Measurements from ENCODE around the gene PIP4K2B.

GRCh38 chr17:38794221-38794620 is 5.1 kb downstream of the PIP4K2B start:
- TF ChIP-seq, protein P1, sequence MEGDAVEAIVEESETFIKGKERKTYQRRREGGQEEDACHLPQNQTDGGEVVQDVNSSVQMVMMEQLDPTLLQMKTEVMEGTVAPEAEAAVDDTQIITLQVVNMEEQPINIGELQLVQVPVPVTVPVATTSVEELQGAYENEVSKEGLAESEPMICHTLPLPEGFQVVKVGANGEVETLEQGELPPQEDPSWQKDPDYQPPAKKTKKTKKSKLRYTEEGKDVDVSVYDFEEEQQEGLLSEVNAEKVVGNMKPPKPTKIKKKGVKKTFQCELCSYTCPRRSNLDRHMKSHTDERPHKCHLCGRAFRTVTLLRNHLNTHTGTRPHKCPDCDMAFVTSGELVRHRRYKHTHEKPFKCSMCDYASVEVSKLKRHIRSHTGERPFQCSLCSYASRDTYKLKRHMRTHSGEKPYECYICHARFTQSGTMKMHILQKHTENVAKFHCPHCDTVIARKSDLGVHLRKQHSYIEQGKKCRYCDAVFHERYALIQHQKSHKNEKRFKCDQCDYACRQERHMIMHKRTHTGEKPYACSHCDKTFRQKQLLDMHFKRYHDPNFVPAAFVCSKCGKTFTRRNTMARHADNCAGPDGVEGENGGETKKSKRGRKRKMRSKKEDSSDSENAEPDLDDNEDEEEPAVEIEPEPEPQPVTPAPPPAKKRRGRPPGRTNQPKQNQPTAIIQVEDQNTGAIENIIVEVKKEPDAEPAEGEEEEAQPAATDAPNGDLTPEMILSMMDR (IDR thresholded peaks at IDR 0.05; ENCODE audit: borderline replicate concordance, extremely low read depth, low read length, poor library complexity, severe bottlenecking): no peak
- TF ChIP-seq EZH2 (IDR thresholded peaks at IDR 0.05; ENCODE audit: borderline replicate concordance, low read depth, low read length, severe bottlenecking): no peak
